ENCODE results near the gene ALPK1.
"Not testable (repeated sequence)": the region's sequence is repeated elsewhere in the genome, so short reads cannot be mapped to it uniquely, and the experiment has no call there.

ALPK1 gene

DNA sequence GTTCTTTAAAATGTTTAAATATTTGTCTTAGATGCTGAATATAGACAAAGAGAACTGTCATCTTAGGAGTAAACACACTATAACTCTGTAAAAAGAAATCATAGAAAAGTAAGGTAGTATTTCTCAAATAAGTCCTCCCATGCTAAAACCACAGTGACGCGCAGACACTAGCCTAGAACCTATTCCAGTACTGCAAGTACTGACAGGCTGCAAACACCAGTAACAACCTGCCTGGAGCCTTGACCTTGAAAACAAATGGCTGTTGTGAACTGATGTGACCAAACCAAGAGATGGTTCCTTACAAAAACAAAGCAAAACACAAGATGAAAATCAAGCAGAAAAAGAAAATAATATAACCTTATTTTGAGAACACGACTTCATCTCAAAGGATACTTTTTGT, 19.9 kb upstream of the ALPK1 start:
- no peaks in the 10 kb centered on the region for H3K9me3 ChIP-seq (ENCODE audit: control insufficient read depth, low read length)
- no peaks in the 10 kb centered on the region for H3K27me3 ChIP-seq (replicated peaks; ENCODE audit: control insufficient read depth, insufficient read depth, low read length)
- H3K36me3 ChIP-seq (ENCODE audit: control insufficient read depth, insufficient read depth, low read length, severe bottlenecking), result no peaks in the 10 kb centered on the region
- no peak overlapping the region for H3K9ac ChIP-seq (ENCODE audit: low read length)
- H3K4me3 ChIP-seq (ENCODE audit: low read length), result no peak overlapping the region
- DNase-seq (ENCODE audit: low read depth), result no peak
- H3K4me1 ChIP-seq (ENCODE audit: control insufficient read depth, insufficient read depth, low read length), result peaks cover 10% of the 10 kb centered on the region

DNA sequence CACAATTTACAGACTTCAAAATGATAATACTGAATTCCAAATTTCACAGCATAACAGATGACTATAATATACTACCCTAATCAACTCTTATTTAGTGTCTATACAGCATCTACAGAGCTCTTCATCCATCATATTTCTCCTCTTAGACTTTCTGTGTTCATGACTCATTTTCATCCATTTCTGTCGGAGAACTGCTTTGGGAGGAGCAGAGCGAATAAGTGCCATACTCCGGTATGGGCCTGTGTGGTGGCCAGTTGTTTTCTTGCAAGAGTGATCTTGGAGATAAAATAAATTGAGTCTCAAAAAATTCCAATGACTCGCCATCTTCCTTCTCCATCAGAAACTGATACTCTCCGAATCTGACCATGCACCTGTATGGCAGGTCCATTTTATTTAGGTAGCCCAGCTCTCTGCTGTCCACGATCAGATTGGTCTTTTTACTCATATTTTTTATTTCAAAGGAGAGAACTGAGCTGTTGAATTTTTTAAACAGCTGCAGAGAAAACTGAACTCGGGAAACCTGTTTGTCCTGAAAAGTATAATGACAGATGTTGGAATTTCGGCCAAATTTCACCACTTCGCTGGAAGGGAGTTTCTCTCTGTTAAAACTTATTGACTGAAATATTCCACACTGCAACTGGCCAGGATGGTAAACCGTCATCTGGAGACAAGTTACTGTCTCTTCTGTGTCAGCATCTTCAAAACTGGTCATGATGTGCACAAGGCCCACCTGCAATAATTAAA, 19.3 kb upstream of the ALPK1 start:
- Histone ChIP-seq H3K4me1 (ENCODE audit: control insufficient read depth, insufficient read depth, low read length) (peaks cover 10% of the 10 kb centered on the region), H3K9me3 (ENCODE audit: control insufficient read depth, low read length) (no peaks in the 10 kb centered on the region), H3K27me3 (replicated peaks; ENCODE audit: control insufficient read depth, insufficient read depth, low read length) (no peaks in the 10 kb centered on the region), H3K9ac (ENCODE audit: low read length) (no peak overlapping the region), H3K36me3 (ENCODE audit: control insufficient read depth, insufficient read depth, low read length, severe bottlenecking) (no peaks in the 10 kb centered on the region), H3K4me3 (ENCODE audit: low read length) (no peak overlapping the region)
- DNase-seq (ENCODE audit: low read depth), result no peak

DNA sequence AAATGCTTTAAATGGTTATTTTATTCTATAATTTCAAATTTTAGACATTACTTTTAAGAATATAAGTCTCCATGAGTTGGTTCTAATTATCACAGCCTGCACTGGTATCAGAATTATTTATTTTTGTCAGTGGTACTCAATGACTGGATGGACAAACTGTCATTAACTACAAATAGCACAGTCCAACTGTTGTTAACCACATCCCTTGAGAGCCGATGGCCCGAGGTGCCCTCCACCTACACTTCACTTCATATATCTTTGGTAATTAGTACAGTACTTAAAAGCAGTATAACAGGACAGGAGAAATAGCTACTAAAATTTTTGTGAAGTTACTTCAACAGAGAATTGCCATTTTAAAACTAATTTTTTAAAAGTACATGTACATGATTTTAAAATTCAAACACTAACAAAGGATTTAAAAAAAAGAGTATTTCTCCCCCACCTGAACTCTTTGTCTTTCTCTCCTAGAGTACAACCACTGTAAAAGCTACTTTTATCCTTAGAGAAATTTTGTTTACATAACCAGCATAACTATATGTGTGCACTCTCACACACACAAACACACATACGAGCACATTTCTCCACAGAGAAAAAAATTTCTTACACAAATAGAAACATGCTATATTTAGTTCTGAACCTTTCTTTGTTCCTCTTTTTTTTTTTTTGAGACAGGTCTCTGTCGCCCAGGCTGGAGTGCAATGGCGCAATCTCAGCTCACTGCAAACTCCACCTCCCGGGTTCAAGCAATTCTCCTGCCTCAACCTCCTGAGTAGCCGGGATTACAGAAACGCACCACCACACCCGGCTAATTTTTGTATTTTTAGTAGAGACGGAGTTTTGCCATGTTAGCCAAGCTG, 17.9 kb upstream of the ALPK1 start:
- no peak overlapping the region for H3K9ac ChIP-seq (ENCODE audit: low read length)
- no peak for DNase-seq (ENCODE audit: low read depth)
- no peak overlapping the region for H3K4me3 ChIP-seq (ENCODE audit: low read length)
- H3K27me3 ChIP-seq (replicated peaks; ENCODE audit: control insufficient read depth, insufficient read depth, low read length), result no peaks in the 10 kb centered on the region
- H3K9me3 ChIP-seq (ENCODE audit: control insufficient read depth, low read length), result no peaks in the 10 kb centered on the region
- peaks cover 4% of the 10 kb centered on the region for H3K4me1 ChIP-seq (ENCODE audit: control insufficient read depth, insufficient read depth, low read length)
- H3K36me3 ChIP-seq (ENCODE audit: control insufficient read depth, insufficient read depth, low read length, severe bottlenecking), result no peaks in the 10 kb centered on the region

DNA sequence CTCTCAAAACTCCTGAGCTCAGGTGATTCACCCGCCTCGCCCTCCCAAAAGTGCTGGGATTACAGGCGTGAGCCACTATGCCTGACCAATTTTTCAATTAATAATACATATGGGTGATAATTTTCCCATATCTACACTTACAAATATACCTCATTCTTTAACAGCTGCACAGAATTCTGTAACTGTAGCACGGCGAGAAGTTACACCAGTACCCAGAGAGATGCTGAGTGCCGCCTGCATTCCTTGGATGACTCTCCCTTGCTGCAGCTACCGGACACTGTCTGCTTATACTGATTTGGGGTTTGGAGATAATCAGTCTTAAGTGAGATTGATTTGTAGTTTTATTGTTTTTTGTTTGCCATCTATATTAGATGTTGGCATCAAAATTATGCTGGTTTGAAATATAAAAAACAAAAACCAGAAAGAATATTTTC, 17.3 kb upstream of the ALPK1 start:
- no peaks in the 10 kb centered on the region for H3K36me3 ChIP-seq (ENCODE audit: control insufficient read depth, insufficient read depth, low read length, severe bottlenecking)
- no peak overlapping the region for H3K9ac ChIP-seq (ENCODE audit: low read length)
- H3K27me3 ChIP-seq (replicated peaks; ENCODE audit: control insufficient read depth, insufficient read depth, low read length), result no peaks in the 10 kb centered on the region
- peaks cover 9% of the 10 kb centered on the region for H3K4me1 ChIP-seq (ENCODE audit: control insufficient read depth, insufficient read depth, low read length)
- no peak overlapping the region for H3K4me3 ChIP-seq (ENCODE audit: low read length)
- DNase-seq (ENCODE audit: low read depth), result no peak
- H3K9me3 ChIP-seq (ENCODE audit: control insufficient read depth, low read length), result no peaks in the 10 kb centered on the region

DNA sequence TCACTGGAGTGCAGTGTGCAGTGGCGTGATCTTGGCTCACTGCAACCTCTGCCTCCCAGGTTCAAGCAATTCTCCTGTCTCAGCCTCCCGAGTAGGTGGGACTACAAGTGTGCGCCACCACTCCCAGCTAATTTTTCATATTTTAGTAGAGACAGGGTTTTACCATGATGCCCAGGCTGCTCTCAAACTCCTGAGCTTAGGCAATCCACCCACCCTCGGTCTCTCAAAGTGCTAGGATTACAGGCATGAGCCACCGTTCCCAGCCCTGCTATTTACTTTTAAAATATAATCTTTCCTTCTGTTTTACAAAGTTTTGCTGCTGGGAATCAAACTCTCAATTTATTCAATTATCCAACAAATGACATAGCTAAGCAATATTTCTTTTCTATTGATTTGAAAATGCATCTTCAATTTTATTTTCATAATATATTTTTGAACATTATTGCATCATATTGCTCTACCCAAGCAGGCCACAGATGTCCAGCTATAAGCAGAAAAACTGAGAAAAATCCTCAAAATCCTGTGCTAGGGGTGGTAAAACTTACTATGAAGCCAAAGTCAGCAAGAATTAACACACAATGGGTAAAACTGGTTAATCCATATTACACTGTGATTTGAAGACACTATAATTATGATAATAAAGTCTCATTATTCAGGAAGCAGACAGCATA, 16.6 kb upstream of the ALPK1 start:
- Histone ChIP-seq H3K36me3 (ENCODE audit: control insufficient read depth, insufficient read depth, low read length, severe bottlenecking) (no peaks in the 10 kb centered on the region), H3K9ac (ENCODE audit: low read length) (no peak overlapping the region), H3K27me3 (replicated peaks; ENCODE audit: control insufficient read depth, insufficient read depth, low read length) (no peaks in the 10 kb centered on the region), H3K4me3 (ENCODE audit: low read length) (no peak overlapping the region), H3K9me3 (ENCODE audit: control insufficient read depth, low read length) (no peaks in the 10 kb centered on the region), H3K4me1 (ENCODE audit: control insufficient read depth, insufficient read depth, low read length) (peaks cover 10% of the 10 kb centered on the region)
- DNase-seq (ENCODE audit: low read depth), result peak; percentile 10

DNA sequence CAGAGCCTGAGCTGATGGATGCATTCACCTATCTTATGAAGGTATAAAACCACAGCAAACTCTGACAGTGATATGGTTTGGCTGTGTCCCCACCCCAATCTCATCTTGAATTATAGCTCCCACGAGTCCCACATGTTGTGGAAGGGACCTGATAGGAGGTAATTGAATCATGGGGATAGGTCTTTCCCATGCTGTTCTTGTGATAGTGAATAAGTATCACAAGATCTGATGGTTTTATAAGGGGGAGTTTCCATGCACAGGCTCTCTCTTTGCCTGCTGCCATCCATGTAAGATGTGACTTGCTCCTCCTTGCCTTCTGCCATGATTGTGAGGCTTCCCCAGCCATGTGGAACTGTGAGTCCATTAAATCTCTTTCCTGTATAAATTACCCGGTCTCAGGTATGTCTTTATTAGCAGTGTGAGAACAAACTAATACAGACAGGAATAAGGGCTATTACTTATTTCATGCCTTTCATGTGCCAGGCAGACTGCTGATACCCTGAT, 15.2 kb upstream of the ALPK1 start:
- peaks cover 15% of the 10 kb centered on the region for H3K4me1 ChIP-seq (ENCODE audit: control insufficient read depth, insufficient read depth, low read length)
- not testable (repeated sequence) for H3K9ac ChIP-seq (ENCODE audit: low read length); DNase-seq (ENCODE audit: low read depth); H3K27me3 ChIP-seq (replicated peaks; ENCODE audit: control insufficient read depth, insufficient read depth, low read length); H3K9me3 ChIP-seq (ENCODE audit: control insufficient read depth, low read length); H3K4me3 ChIP-seq (ENCODE audit: low read length); H3K36me3 ChIP-seq (ENCODE audit: control insufficient read depth, insufficient read depth, low read length, severe bottlenecking)

DNA sequence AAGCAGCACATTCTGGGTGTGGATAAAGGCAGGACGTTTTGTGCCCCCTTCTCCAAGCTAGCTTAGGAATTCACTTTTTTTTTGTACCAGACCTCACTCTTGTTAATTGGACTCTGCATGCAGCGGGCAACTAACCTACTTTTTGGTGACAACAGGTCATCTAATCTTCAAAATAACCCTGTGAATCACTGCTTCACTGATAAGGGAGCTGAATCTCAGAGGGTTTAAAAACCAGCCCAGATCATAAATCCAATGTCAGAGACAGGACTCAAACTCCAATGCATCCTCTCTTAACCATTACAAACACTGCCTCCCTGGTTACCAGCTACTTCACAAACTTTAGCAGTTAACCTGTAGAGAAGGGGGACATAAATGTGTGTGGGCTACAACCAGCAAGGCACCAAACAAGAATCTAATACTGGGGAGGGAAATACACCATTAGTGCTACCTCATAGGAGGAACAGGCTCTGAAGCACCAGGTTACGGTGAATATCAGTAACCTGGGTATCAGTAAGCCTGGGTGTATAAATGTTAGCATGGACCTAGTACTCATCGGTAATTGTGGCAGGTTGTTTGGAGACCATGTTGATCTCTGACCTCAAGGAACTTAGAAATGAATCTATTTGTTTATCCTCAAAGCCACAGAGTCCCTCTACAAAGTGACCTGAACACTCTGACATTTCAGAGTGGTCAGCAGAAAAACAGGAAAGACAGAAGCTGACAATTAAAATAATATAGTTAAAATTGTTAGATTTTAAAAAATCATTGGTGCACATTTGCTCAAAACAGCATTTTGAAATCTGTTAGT, 14.1 kb upstream of the ALPK1 start:
- no peaks in the 10 kb centered on the region for H3K9me3 ChIP-seq (ENCODE audit: control insufficient read depth, low read length)
- H3K4me1 ChIP-seq (ENCODE audit: control insufficient read depth, insufficient read depth, low read length), result peaks cover 15% of the 10 kb centered on the region
- no peak for DNase-seq (ENCODE audit: low read depth)
- H3K4me3 ChIP-seq (ENCODE audit: low read length), result no peak overlapping the region
- no peak overlapping the region for H3K9ac ChIP-seq (ENCODE audit: low read length)
- H3K27me3 ChIP-seq (replicated peaks; ENCODE audit: control insufficient read depth, insufficient read depth, low read length), result no peaks in the 10 kb centered on the region
- no peaks in the 10 kb centered on the region for H3K36me3 ChIP-seq (ENCODE audit: control insufficient read depth, insufficient read depth, low read length, severe bottlenecking)

DNA sequence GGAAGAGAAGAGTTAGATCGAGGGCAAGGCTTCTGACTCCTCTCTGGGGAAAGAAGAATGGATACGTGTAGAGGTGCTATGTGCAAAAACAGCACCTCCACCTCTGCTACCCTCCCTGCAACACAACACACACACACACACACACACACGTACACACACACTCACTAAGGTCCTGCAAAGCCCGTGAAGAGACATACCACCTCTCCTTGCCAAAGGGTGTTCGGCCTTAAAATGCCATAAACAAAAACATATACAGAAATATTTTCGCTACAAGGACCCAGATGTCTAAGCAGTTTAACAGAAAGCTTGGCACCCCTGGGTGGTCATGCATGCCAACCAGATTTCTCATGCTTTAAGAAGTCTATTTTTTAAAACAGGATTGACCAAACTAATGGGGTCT, 13.0 kb upstream of the ALPK1 start:
- Histone ChIP-seq H3K36me3 (ENCODE audit: control insufficient read depth, insufficient read depth, low read length, severe bottlenecking) (no peaks in the 10 kb centered on the region), H3K4me1 (ENCODE audit: control insufficient read depth, insufficient read depth, low read length) (peaks cover 15% of the 10 kb centered on the region), H3K9me3 (ENCODE audit: control insufficient read depth, low read length) (no peaks in the 10 kb centered on the region), H3K4me3 (ENCODE audit: low read length) (peak overlapping the region; percentile 87), H3K27me3 (replicated peaks; ENCODE audit: control insufficient read depth, insufficient read depth, low read length) (no peaks in the 10 kb centered on the region), H3K9ac (ENCODE audit: low read length) (no peak overlapping the region)
- peak; percentile 62 for DNase-seq (ENCODE audit: low read depth)

DNA sequence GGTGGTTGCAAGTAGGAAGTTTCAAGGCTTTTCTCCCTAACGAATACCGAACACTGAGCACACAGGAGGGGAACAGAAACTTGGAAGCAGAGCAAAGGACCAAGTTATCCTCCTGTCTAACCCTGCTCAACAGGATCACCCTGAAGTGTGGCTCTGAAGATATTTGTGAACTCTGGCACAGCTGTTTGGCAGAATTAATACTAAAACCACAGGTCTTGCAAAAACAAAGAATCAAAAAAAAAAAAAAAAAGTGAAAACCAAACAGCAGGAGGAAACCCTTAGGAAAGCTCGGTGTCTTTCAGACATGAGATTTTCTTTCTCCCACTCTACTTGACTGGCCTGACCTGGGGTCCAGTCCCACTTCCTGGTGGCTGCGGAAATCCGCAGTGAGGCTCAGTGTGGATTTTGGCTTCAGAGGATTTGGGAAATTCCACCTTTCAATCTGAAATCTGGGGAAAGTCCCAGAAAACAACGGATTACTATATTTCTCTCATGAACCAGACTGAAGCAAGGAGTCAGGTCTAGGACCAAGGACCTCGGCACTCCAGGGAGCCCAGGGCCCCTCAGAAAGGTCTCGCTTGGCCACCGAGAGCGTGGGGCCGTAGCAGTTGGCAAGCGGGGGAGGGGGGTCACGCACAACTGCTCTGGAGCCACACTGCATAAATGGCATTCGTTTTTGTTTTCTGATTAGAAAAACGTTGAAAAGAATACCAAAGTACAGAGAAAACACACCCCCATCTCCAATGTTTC, 12.3 kb upstream of the ALPK1 start:
- Histone ChIP-seq H3K27me3 (replicated peaks; ENCODE audit: control insufficient read depth, insufficient read depth, low read length) (no peaks in the 10 kb centered on the region), H3K4me3 (ENCODE audit: low read length) (peak overlapping the region; percentile 87), H3K36me3 (ENCODE audit: control insufficient read depth, insufficient read depth, low read length, severe bottlenecking) (no peaks in the 10 kb centered on the region), H3K9ac (ENCODE audit: low read length) (peak overlapping the region; percentile 82), H3K9me3 (ENCODE audit: control insufficient read depth, low read length) (no peaks in the 10 kb centered on the region), H3K4me1 (ENCODE audit: control insufficient read depth, insufficient read depth, low read length) (peaks cover 15% of the 10 kb centered on the region)
- DNase-seq (ENCODE audit: low read depth), result peak; percentile 57

DNA sequence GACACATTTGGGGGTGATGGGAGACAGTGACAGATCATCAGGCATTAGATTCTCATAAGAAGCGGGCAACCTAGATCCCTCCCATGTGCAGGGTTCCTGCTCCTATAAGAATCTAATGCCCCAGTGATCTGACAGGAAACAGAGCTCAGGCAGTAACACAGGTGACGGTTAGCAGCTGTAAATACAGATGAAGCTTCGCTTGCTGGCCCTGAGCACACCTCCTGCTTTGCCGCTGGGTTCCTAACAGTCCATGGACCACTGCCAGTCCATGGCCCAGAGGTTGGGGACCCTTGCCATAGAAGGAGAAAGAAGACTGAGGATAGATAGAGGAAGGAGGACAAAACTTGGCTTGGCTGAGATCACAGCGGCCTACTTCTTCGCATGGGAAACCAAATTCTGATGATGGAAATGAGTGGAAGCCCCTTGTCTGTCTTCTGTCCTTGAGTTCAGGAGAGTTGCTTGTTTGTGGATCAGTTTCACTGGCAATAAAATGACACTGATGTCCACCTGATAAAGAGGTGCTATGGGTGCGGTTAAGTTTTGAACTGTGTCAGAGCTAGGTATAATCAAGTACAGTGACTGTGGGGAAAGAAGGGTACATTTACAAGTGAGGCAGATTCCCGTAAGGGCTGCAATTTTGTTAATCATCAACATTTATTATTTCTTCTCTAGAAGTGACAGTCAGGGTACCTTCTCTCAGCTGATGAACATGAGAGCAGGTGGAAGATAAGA, 9.7 kb upstream of the ALPK1 start:
- DNase-seq (ENCODE audit: low read depth), result no peak
- Histone ChIP-seq H3K4me1 (ENCODE audit: control insufficient read depth, insufficient read depth, low read length) (peaks cover 15% of the 10 kb centered on the region), H3K9ac (ENCODE audit: low read length) (no peak overlapping the region), H3K36me3 (ENCODE audit: control insufficient read depth, insufficient read depth, low read length, severe bottlenecking) (no peaks in the 10 kb centered on the region), H3K27me3 (replicated peaks; ENCODE audit: control insufficient read depth, insufficient read depth, low read length) (no peaks in the 10 kb centered on the region), H3K4me3 (ENCODE audit: low read length) (no peak overlapping the region), H3K9me3 (ENCODE audit: control insufficient read depth, low read length) (no peaks in the 10 kb centered on the region)

Data from adipocyte (in vitro differentiated cells).